Smooth muscle cell (in vitro differentiated cells): ENCODE results near the gene KCNIP1. TPM values are rescaled to one million over a fixed set of nuclear protein-coding genes. Genes with fewer than 3 reads are reported as not detected.

Source experiments
- DNase-seq: peaks from one replicate; lab custom pipeline; 2025; ENCODE audit not compliant: unreplicated experiment; lab: John Stamatoyannopoulos, UW
- H2AFZ ChIP-seq: fragments of 200-600 bp; sonication (generic); 2 replicates; pipeline ENCODE4 v1.6.0; 2016; ENCODE audit warnings: antibody characterized with exemption, low read depth, mild to moderate bottlenecking
- H3F3A ChIP-seq: fragments of 200-600 bp; sonication (generic); 2 replicates; pipeline ENCODE4 v1.6.0; 2017; ENCODE audit warnings: antibody characterized with exemption, low read depth
- H3K27ac ChIP-seq: fragments of 200-600 bp; sonication (generic); 2 replicates; pipeline ENCODE4 v1.5.1; 2016; ENCODE audit warnings: low read depth, mild to moderate bottlenecking
- H3K27me3 ChIP-seq: fragments of 200-600 bp; sonication (generic); 2 replicates; pipeline ENCODE4 v1.6.1; 2016; ENCODE audit warnings: low read depth, mild to moderate bottlenecking
- H3K36me3 ChIP-seq: fragments of 200-600 bp; sonication (generic); 2 replicates; pipeline ENCODE4 v1.5.1; 2016; ENCODE audit warnings: low read depth
- H3K4me1 ChIP-seq: fragments of 200-600 bp; sonication (generic); 2 replicates; pipeline ENCODE4 v1.5.1; 2016; ENCODE audit warnings: low read depth
- H3K4me2 ChIP-seq: fragments of 200-600 bp; sonication (generic); 2 replicates; pipeline ENCODE4 v1.6.0; 2016; ENCODE audit warnings: mild to moderate bottlenecking
- H3K4me3 ChIP-seq: fragments of 200-600 bp; sonication (generic); 2 replicates; pipeline ENCODE4 v1.5.1; 2016; ENCODE audit warnings: mild to moderate bottlenecking
- H3K79me2 ChIP-seq: fragments of 200-600 bp; sonication (generic); 2 replicates; pipeline ENCODE4 v1.6.0; 2016; ENCODE audit warnings: low read depth, mild to moderate bottlenecking
- H3K9ac ChIP-seq: fragments of 200-600 bp; sonication (generic); 2 replicates; pipeline ENCODE4 v1.6.0; 2016; ENCODE audit warnings: low read depth
- H3K9me3 ChIP-seq: fragments of 200-600 bp; sonication (generic); replicated peaks from 2 replicates; pipeline ENCODE4 v1.5.1; 2016; ENCODE audit warnings: low read depth
- H4K20me1 ChIP-seq: fragments of 200-600 bp; sonication (generic); 2 replicates; pipeline ENCODE4 v1.6.0; 2016; ENCODE audit warnings: low read depth
- WGBS: methylation state at CpG from one replicate; pipeline ENCODE4 v1.1.7; 2016; ENCODE audit warnings: low lambda C conversion rate; 5-methylcytosine and 5-hydroxymethylcytosine counted together
- polyA plus RNA-seq: library from polyadenylated mRNA; unstranded; fragments of >200 nt; fragmentation: Nextera tagmentation; extraction: Ambion mirVana; gene quantifications from 2 replicates; pipeline ENCODE4 v1.2.1, GENCODE V29; 2016
- total RNA-seq: library from RNA; depleted of rRNA; stranded (reverse); fragments of >200 nt; gene quantifications from 2 replicates; pipeline ENCODE4 v1.2.3, GENCODE V29; 2014
- TF ChIP-seq, protein P1 (sequence below): fragments of 200-600 bp; sonication (generic); IDR thresholded peaks from 2 replicates; pipeline ENCODE4 v1.5.1; 2017; ENCODE audit warnings: borderline replicate concordance, mild to moderate bottlenecking, antibody characterized with exemption; ENCODE audit not compliant: insufficient read depth, poor library complexity, severe bottlenecking

Gene KCNIP1
- total and polyA plus RNA-seq, 2 experiments from 2014 or later: 0.50 TPM; not detected in 1

- 99% methylated on average over 7 of the region's 7 CpGs for WGBS
- H3K36me3 ChIP-seq: no peaks in the 10 kb centered on the region
- no peaks in the 10 kb centered on the region for H3K9me3 ChIP-seq
- H3K4me1 ChIP-seq: peaks cover 10% of the 10 kb centered on the region
- TF ChIP-seq, protein P1, sequence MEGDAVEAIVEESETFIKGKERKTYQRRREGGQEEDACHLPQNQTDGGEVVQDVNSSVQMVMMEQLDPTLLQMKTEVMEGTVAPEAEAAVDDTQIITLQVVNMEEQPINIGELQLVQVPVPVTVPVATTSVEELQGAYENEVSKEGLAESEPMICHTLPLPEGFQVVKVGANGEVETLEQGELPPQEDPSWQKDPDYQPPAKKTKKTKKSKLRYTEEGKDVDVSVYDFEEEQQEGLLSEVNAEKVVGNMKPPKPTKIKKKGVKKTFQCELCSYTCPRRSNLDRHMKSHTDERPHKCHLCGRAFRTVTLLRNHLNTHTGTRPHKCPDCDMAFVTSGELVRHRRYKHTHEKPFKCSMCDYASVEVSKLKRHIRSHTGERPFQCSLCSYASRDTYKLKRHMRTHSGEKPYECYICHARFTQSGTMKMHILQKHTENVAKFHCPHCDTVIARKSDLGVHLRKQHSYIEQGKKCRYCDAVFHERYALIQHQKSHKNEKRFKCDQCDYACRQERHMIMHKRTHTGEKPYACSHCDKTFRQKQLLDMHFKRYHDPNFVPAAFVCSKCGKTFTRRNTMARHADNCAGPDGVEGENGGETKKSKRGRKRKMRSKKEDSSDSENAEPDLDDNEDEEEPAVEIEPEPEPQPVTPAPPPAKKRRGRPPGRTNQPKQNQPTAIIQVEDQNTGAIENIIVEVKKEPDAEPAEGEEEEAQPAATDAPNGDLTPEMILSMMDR: no peak
- no peak overlapping the region for H3K9ac ChIP-seq
- no peak overlapping the region for H2AFZ ChIP-seq
- peaks cover 21% of the 10 kb centered on the region for H3F3A ChIP-seq
- no peak overlapping the region for H3K27ac ChIP-seq
- no peaks in the 10 kb centered on the region for H3K79me2 ChIP-seq
- no peak overlapping the region for H3K4me3 ChIP-seq
- H3K27me3 ChIP-seq: peaks cover 15% of the 10 kb centered on the region
- H4K20me1 ChIP-seq: no peaks in the 10 kb centered on the region
- H3K4me2 ChIP-seq: no peak overlapping the region
- no peak for DNase-seq
Observed at GRCh38 chr5:170551622-170552021, 47.8 kb downstream of the KCNIP1 start.

DNA sequence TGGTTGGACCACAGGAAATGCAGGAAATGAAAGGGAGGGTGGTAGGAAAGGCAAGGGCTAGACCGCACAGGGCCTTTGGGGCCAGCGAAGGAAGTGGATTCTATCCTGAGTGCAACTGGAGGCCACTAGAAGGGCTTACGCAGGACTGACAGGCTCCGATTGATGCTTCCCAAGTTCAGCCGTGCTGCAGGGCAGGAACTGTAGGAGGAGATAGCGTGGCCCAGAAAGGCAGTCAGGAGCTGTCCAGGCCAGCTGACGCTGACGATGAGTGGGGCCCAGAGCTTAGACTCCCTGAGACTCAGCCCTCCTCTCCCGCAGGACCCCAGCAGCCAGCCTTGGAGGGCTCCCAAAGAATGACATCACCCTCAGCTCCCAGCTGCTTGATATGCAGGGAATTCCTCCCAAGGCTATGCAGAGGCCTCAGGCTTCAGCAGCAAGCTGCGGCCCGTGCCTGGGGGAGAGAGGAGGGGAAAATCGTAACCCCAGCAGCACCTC lies 48.8 kb downstream of the KCNIP1 start:
- 10% methylated on average over 12 of the region's 12 CpGs for WGBS
- no peaks in the 10 kb centered on the region for H3K79me2 ChIP-seq
- no peaks in the 10 kb centered on the region for H3K9me3 ChIP-seq
- TF ChIP-seq, protein P1: no peak
- peaks cover 25% of the 10 kb centered on the region for H3F3A ChIP-seq
- H4K20me1 ChIP-seq: no peaks in the 10 kb centered on the region
- H3K4me3 ChIP-seq: no peak overlapping the region
- H3K4me2 ChIP-seq: no peak overlapping the region
- peaks cover 16% of the 10 kb centered on the region for H3K4me1 ChIP-seq
- no peaks in the 10 kb centered on the region for H3K36me3 ChIP-seq
- no peak overlapping the region for H2AFZ ChIP-seq
- DNase-seq: peak; percentile 63
- peak overlapping the region; percentile 67 for H3K27ac ChIP-seq
- H3K9ac ChIP-seq: no peak overlapping the region
- peaks cover 15% of the 10 kb centered on the region for H3K27me3 ChIP-seq

DNA sequence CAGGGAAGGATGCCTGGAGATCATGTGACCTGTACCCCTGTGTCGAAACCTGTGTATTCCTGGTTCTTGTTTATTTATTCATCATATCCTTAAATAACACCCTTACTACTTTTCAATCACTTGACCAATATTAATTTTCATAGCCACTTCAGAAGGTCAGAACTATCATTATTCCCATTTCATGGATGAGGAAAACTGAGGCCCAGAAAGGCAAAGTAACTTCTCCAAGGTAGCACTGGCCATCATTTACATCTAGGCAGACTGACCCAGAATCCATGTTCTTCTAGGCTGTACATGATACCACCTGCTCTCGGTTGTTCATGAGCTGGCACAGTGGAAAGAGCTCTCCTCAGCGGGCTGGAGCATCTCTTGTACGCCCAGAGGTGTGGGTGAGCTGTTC lies 49.4 kb downstream of the KCNIP1 start:
- 90% methylated on average over 4 of the region's 4 CpGs for WGBS
- H3K9ac ChIP-seq: no peak overlapping the region

More for the DNA sequence above, 49.4 kb downstream of the KCNIP1 start:
- Histone ChIP-seq H2AFZ (no peak overlapping the region), H3K4me2 (no peak overlapping the region), H3K27me3 (peaks cover 13% of the 10 kb centered on the region), H3K4me1 (peaks cover 16% of the 10 kb centered on the region), H3K4me3 (no peak overlapping the region), H3K36me3 (no peaks in the 10 kb centered on the region), H3K27ac (peak overlapping the region; percentile 67), H4K20me1 (no peaks in the 10 kb centered on the region), H3K79me2 (no peaks in the 10 kb centered on the region), H3K9me3 (no peaks in the 10 kb centered on the region), H3F3A (peaks cover 25% of the 10 kb centered on the region)
- no peak for DNase-seq
- TF ChIP-seq, protein P1: no peak
